SKM-1 treated with dmso at 0.1 percent for 144 hours (cell line): ENCODE data around the gene RHBDF2.
A peak's percentile ranks its signal among the peaks of the same experiment; 100 is the strongest.

Source experiments
- DNase-seq: peaks from one replicate; lab custom pipeline; 2025; ENCODE audit not compliant: unreplicated experiment; lab: John Stamatoyannopoulos, UW

The RHBDF2 gene

DNA sequence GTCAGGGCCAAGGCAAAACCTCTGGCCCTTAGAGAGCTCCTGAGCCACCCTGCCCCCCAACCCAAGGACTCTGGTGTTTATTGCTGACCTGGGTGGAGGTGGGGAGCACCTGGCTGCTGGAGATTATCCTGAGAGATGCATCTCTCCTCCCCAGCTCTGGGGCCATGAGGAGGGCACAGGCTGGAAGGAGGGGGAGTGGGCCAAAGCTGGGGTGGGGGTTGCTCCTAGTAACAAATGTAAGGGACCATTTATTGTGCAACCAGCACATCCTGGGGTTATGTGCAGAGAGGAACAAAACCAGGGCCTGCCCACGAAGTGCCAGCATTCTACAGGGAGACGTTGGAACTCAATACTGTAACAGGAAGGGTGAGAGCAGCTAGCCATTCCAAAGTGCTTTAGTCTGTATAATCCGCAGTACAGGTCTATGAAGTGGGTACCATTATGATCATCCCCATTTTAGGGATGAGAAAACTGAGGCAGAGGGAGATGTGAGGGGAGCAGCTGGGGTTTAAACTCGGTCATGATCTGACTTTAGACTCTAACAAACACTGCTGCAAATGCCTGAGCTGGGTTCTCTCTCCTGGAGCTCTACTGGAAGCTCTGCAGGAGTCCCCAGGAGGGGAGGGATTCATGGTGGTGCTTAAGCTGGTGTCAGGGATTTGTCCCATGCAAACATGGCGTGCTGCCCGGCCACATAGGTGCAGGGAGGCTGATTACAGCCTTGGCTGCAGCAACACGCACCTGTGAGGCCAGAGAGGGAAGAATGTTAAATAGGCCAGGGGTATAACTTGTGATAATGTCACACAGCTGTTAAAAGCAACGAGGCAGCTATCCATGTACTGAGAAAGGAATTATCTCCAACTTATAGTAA is 1.4 kb upstream of the RHBDF2 start:
- peak; percentile 15 for DNase-seq

DNA sequence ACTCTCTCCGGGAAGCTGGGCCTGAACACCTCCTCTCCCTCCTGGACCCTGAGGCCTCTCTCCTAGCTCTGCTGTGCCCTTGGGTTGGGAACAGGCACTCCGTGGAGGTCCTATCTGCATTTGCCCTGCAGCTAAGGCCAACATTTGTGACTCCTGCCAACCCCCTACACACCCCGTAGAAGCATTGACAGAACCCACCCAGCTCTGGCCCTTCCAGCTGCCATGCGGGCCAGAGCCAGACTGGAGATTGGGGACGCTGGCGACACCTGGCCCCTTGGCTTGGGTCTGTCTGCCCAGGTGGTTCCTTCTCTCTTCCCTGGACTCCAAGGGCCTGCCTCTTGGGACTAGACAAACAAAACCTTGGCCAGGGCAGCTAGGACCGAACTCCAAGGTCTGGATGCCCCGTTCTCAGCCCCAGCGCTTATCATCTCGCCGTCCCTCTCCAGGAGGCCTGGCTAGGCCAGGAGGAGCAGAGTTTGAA is 644 bp upstream of the RHBDF2 start:
- no peak for DNase-seq

DNA sequence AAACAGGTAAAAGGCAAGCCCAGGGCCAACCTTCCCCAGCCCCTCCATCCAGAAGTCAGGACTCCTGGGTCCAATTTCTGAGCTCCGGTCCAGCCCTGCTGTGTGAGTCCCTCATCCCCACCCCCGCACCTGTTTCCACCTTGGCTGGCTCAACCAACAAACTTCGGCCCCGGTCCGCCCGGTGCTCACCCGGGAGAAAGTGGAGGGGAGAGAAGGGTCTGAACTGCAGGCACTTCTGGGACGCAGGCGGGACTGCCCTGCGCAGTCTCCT is 541 bp downstream of the RHBDF2 start:
- no peak for DNase-seq

DNA sequence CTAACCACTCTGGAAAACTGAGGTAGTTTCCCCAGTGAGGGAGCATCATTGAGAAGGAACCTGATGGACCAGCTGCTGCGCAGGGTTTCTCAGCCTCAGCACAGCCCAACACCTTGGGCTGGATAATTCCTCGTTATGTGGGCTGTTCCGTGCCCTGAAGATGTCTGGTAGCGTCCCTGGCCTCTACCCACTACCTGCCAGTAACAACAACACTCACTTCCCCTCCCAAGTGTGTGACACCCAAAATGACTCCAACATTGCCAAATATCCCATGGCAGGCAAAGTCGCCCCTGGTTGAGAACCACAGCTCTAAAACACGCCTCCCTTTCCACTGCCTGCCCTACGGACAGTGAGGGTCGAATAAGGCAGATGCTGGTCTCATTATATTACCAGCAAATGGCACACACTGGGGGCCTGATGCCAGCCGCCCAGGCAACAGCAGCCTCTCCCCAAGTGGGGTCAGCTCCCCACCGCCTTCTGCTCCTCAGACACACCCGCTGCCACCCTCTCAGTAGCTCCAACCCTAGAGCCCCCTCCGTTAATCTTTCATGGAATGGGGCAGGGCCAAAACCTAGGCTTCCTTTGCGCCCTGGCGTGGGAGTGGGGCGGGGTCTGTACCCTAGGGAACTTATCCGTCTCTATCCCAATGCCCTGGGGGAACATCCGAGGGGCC is 1.0 kb downstream of the RHBDF2 start:
- peak; percentile 20 for DNase-seq

DNA sequence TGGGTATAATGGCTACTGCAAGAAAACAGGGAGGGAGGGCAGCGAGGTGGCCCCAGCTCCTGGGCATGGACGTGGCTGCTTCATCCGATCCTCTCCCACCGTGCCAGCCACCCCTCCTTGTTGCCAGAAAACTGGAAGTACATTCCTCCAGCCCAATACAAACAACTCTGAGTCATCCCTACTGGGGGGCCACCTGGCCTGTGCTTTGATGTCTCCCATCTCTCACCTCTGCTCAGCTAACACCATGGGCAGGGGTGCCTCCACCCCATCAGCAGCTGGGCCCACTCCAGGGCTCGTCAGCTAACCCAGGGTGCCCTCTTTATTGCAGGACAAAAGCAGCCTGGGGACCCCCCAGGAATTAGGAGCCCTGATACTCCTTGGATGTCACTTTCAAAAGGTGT is 2.0 kb downstream of the RHBDF2 start:
- DNase-seq, result no peak

DNA sequence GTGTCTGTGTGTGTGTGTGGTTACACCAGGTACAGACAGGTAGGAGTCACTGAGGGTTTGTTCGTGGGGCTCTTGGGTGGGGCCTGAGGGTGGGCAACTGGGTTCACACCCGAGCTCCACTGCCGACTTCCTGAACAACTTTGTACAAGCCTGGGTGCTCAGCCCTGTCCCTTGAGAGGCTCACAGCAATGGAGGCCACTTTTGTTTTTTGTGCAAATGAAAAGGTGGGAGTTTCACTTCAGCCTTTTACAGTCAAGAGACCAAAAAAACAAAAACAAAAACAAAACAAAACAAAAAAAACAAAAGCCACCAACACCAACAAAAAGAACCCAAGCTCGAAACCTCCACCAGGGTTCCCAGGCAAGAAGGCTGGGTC is 2.4 kb downstream of the RHBDF2 start:
- no peak for DNase-seq

DNA sequence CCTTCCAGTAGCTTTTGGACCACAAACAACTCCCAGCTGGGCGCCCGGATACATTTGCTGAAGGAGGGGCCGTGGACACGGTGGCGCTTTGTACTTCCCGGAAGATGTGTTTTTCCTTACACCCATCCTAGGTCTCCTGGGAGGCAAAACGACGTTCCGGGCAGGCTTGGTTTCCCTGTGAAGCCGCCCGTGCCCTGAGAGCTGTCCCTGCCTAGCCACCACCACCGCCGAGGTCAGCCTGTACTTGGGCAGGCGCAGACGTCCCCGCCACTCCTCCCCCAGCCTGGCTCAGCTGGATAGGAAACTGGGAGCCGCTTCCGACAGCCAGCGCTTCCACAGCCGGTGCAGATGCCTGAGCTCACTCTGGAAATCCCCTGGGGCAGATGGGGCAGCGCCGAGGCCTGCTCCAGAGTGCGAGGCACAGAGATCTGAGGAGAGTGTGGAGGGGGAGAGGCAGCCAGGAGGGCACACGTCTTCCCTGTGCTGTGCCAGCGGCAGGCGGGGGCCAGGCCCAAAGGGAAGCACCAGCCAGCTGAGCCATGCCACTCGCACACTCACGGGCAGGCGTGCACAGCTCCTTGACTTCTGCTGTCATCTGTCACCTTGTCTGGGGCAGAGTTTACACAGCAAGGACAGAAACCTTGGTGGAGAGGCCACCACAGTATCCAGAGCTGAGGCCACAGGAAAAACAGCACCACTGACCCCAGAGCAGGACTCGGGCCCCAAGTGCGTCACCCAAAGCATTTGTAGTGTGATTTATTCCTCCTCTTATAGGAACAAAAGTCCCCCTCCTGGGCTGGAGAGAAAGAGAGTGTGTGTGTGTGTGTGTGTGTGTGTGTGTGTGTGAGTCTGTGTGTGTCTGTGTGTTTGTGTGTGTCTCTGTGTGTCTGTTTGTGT is 3.0 kb downstream of the RHBDF2 start:
- DNase-seq, result no peak

DNA sequence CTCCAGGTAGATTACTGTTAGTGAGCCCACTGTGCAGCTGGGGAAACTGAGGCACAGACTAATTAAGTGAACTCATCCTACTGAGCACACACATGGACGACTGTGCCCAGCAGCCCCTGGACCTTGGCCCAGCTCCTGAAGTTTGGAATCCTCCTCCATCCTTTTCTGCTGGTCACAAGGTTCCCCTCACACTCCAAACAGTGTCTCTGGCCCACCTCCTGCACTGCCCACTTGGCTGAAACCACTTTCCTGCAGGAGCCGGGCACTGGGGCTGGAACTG is 3.6 kb downstream of the RHBDF2 start:
- DNase-seq, result no peak

DNA sequence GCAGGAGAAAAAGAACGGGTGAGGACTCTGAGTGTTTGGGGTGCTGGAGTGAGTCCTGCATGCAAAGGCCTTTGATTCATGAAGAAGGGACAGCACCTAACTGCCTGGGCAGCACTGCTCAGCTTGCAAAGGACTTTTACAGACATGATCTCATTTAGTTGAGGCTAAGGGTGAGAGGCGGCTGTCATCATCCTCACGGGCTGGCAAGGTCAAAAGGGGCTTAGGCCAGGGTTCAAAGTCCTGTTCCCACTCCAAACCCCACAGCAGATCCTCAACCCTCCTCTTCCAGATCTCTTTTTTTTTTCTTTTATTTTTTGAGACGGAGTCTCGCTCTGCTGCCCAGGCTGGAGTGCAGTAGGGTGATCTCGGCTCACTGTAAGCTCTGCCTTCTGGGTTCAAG is 4.8 kb downstream of the RHBDF2 start:
- DNase-seq, result no peak

DNA sequence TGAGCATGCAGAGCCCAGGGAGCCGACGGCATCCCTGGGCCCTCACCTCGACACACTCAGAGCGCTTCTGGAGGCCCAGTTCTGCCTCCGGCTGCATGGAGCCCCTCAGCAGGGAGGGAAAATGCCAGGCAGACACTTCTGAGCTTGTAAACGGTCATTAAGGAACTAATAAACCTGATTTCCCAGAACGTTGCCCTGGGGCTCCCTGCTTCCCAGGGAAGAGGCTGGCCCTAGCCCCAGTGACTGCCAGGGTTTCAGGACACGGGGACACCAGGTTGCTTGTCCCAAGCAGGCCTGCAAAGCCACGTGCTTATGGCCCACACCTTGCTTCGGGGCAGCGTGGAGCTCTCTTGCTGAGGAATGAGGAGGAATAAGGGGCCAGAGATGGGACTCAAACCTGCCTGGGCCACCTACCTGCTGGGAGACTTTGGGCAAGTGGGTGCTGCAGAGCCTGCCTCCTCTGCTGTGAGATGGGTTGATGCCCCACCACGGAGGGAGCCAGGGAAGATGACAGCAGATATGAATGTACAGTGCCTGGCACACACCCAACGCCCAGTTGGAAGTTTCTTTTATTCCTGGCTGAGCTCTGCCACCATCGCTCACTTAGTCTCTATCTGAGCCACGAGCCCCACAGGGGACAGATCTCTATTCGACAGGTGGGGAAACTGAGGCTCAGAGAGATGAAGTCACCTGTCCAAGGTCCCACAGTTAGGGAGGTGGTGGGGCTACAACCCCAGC is 5.4 kb downstream of the RHBDF2 start:
- no peak for DNase-seq

DNA sequence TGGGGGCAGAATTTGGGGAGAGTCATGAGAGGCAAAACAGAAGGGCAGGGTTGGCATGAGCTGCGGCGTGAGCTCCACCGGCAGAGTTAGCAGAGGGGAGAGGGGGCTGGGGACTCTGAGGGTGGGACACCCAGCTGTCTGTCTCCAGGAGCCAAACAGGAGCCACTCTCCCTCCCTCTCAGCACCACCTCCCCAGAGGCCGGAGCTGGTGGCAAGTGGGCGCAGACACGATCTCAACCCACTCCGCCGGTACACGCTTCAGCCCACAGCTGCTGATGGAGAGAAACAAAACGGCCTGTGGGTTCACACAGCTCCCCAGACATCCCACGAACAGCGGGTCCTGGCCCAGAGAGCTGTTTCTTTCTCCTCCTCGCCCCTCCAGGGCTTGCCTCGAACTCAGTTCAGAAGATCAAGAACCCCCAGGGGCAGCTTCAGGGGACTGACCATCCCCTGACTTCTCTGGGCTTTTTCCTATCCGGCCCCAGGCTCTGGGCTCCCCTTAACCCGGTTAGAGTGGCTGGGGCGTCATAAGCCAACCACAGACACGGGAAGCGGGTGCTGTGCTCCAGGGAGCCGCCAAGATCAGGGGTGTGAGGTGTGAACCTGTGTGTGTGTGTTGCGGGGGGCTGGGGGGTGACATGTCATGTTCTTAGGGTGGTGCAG is 7.6 kb downstream of the RHBDF2 start:
- no peak for DNase-seq

DNA sequence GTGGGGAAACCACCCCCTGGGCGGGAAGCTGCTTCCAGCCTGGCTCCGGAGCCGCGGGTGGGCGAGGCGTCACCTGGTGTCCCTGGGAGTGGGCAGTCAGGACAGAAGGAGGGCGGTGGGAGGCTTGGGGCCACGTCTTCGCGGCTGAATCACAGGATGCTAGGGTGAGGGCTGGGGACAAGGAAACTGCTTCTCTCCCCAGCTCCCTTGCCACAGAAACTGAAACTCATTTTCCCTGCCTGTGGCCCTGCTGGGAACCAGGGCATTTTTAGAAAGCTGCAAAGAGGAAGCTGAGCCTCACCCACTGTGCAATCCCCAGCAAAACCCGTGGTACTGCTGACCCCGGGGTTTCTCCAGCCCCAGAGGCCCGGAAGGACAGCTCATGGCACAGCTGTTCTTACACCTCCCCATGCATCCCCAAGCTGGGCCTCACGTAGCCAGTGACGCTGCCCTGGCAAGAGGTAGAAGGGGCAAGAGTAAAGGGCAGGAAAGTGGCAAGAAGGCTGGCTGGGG is 8.2 kb downstream of the RHBDF2 start:
- DNase-seq, result peak; percentile 88

DNA sequence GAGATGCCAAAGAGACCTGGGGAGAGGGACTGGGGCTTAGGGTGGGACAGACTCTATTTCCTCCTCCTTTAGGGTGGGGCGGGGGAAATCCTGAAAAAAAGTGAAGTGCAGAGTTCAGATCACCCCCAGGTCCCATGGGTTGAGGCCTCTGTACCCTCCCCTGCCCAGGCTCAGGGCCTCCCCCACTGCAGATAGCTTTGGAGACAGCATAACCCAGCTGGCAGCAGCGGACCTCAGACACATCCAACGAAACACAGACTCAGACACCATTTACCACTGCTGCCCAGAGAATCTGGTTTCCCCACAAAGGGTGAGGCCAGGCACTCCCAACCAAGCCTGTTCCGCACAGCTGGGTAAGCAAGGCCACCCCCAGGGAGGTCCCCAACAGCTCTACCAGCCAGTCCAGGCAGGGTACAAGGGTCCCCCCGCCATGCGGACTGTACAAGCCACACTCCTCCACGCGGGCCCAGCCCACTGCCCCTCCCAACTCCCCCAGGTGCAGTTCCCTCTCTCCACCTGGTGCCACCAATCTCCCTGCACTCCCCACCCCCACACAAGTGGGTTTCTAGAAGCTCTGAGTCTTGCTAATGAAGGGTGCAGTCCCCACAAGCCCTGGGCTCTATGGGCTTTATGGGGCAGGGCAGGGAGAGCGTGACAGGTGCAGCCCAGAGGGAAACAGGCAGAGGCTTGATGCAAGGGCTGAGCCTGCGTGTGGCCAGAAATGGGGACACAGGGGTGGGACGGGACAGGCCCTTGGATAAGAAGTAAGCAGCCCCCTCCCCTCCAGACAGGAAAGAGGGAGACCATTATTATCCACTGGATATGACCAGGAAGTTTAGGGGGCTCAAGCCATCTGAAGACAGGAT is 8.9 kb downstream of the RHBDF2 start:
- DNase-seq, result no peak

DNA sequence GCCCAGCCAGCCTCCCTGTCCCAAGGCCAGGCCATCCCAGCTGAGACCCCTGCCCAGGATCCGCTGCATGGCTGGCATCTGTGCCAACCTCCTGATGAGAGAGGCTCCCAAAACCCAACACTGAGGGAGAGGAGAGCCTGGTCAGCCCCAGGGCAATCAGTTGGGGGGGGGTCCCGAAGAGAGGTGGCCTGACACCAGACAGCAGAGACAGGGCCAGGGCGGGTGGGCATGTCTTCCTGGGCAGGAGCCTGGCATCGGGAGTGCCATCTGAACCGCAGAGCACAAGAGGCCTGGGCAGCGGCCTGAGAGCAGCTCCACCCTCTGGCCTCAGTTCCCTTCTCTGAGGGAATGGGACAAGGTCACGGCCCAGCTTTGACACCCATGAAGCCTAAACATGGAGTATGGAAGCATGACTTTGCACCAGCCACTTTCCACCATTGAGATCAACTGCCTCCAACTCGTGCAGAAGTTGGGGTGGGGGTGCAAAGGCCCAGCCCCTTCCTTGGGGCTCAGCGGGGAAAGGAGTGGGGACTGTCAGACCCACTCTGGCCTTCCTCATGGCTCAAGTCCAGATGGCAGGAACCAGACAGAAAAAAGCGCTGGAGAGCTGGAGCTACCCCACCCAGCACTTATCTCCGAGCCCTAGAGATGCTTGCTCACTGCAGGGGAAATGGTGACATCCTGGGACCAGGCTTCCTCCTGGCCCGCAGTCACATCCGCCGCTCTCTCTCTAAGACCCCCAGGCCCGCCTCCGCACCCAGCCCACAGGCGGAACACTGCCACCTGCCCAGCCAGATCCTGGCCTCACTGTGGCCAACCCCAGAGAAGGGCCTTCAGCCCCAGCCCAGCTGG is 9.7 kb downstream of the RHBDF2 start:
- DNase-seq, result no peak

DNA sequence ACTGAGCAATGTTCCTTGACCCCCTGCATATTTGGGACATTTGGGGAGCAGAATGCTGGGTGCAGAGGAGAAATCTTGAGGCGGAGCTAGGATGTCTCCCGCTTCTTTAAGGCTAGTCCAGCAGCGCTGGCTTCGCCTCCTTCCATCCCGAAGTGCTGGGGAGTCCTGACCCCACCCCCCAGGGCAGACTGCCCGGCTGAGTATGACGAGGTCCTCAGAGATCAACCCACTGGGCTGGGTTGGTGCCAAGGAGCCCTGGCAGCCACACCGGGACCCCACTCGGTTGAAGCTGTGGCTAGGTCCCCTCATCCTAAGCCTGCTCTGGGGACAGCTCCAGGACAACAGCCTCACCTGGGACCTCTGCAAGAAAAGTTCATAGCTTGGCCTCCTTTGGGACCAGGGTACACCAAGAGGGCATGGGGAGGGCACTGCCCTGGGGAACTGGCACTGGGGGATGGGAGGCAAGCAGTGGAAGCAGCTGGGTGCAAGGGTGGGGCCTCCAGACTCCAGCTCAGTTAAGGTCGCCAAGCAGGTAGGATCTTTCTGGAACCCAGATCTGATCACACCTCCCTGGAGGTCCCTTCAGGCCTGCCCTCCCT is 11.0 kb downstream of the RHBDF2 start:
- no peak for DNase-seq

DNA sequence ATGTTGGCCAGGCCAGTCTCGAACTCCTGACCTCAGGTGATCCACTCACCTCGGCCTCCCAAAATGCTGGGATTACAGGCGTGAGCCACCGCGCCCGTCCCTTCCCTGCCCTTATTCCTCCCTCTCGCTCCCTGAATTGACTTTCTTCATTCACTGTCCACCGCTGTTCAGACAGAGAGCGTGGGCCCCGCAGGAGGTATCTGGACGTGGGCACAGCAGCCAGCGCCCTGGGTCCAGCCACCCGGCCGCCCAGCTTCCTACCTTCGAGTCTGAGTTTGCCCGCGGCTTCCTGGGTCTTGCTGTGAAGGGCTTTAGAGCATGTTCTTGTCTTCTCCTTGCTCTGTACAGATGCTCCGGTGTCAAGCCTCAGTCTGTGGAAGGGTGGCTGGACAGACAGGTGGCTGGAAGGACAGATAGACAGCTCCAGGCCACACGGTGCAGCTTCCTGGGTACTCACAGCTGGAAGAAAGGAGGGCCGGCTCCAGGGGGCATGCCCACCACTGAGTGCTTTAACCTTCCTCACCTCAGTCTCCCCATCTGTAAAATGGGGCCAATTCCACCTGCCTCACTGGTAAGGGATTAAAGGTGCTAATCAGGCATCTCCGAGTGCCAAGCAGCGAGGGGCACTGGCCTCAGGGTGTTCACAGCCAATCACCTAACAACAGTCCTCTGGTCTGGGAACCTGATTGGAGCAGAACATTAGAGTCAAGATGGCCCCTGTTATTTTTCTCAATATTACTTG is 13.6 kb downstream of the RHBDF2 start:
- no peak for DNase-seq

DNA sequence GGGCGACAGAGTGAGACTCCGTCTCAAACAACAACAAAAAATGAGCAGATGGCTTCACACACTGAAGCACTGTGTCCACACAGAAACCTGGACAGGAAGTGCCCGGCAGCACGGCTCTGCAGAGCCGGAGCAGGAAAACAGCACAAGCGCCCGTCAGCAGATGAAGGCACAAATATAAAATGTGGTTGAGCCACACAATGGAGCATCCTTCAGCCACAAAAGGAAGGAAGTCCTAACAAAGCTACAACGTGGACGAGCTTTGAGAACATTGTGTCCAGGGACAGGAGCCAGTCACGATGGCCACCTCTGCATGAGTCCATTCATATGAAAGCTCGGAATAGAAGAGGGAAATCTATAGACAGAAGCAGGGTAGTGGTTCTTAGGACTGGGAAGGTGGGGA is 15.7 kb downstream of the RHBDF2 start:
- no peak for DNase-seq
